K562 (cell line): ENCODE results near the gene CYP4B1. TPM values are rescaled to one million over a fixed set of nuclear protein-coding genes. Genes with fewer than 3 reads are reported as not detected.

ENCODE experiments used
- ATAC-seq: fragments of 200-7000 bp; cut with Tn5 transposase; 3 replicates; pipeline ENCODE4 v1.9.1; 2020; ENCODE audit warnings: moderate library complexity
- BruUV-seq: library from RNA; stranded (reverse); fragments of 400-500 nt; replicated peaks from 2 replicates; lab custom pipeline; 2021; lab: Mats Ljungman, UMichigan
- CTCF ChIA-PET: fragments of 300-600 bp; formaldehyde crosslinking; extraction: SDS; loops from one replicate; lab custom pipeline; 2021; ENCODE audit warnings: low intra/inter-chr PET ratio; lab: Yijun Ruan, JAX
- POLR2A ChIA-PET: fragments of 300-600, 350-650 bp; sonication (Branson Sonifier 250); formaldehyde crosslinking; extraction: SDS; loops from one replicate; lab custom pipeline; 2021; ENCODE audit warnings: antibody characterized with exemption, inconsistent platforms; lab: Yijun Ruan, JAX
- DNase-seq, 4 experiments: peaks; one replicate each; pipeline versions ENCODE4 v3.0.0 to v3.0.0-alpha.2; 2011 to 2018; ENCODE audit warnings: low spot score in 3 of 4, mixed read lengths in 3 of 4; ENCODE audit errors: extremely low read depth in 1 of 4
- FAIRE-seq: peaks from 2 replicates; lab custom pipeline; 2011; peaks lifted over from hg19 to GRCh38; lab: Jason Lieb, UNC
- H2AFZ ChIP-seq: 2 replicates; pipeline ENCODE4 v1.6.0; 2011; ENCODE audit warnings: low read depth, low read length, control low read depth, inconsistent platforms
- H3K27ac ChIP-seq: fragments of 200-600 bp; 3 replicates; pipeline ENCODE4 v1.8.0; 2011; ENCODE audit warnings: low read depth, mild to moderate bottlenecking, control low read depth, inconsistent platforms, low read length, moderate library complexity, mixed read lengths; ENCODE audit errors: extremely low read depth
- H3K27me3 ChIP-seq, 2 experiments: fragments of 300-600 bp in 1 of 2; 2 replicates in 1 of 2; 3 replicates in 1 of 2; pipeline versions ENCODE4 v1.6.0 to v1.8.0; 2011; ENCODE audit warnings: inconsistent platforms in 2 of 2, low read length in 2 of 2, mild to moderate bottlenecking in 1 of 2, mixed read lengths in 1 of 2, moderate library complexity in 1 of 2; ENCODE audit not compliant: control insufficient read depth in 2 of 2, insufficient read depth in 2 of 2
- H3K36me3 ChIP-seq: fragments of 300-600 bp; 3 replicates; pipeline ENCODE4 v1.8.0; 2011; ENCODE audit warnings: mild to moderate bottlenecking, low read length, inconsistent platforms; ENCODE audit not compliant: control insufficient read depth, insufficient read depth
- H3K4me1 ChIP-seq, 2 experiments: fragments of 200-600 bp in 1 of 2; replicated peaks in 1 of 2; 2 replicates in 1 of 2; 3 replicates in 1 of 2; pipeline versions ENCODE4 v1.5.1 to v1.8.0; 2011; ENCODE audit warnings: inconsistent platforms in 2 of 2, low read length in 2 of 2, mild to moderate bottlenecking in 1 of 2, mixed read lengths in 1 of 2, moderate library complexity in 1 of 2; ENCODE audit not compliant: control insufficient read depth in 2 of 2, insufficient read depth in 2 of 2
- H3K4me2 ChIP-seq: 2 replicates; pipeline ENCODE4 v1.6.1; 2011; ENCODE audit warnings: low read length, control low read depth, inconsistent platforms, mixed read lengths; ENCODE audit not compliant: insufficient read depth
- H3K4me3 ChIP-seq: fragments of 200-600 bp; sonication (generic), shearing (Covaris generic); 2 replicates; pipeline ENCODE4 v1.5.1; 2016; ENCODE audit warnings: control low read depth, inconsistent platforms
- H3K79me2 ChIP-seq: fragments of 200-600 bp; 3 replicates; pipeline ENCODE4 v1.8.0; 2011; ENCODE audit warnings: low read length, inconsistent platforms; ENCODE audit not compliant: control insufficient read depth, insufficient read depth
- H3K9ac ChIP-seq, 2 experiments: 2 replicates each; pipeline versions ENCODE4 v1.6.0 to v1.6.1; 2011; ENCODE audit warnings: low read depth in 2 of 2, low read length in 2 of 2, control low read depth in 1 of 2, inconsistent platforms in 1 of 2, mild to moderate bottlenecking in 1 of 2, mixed read lengths in 1 of 2; ENCODE audit not compliant: insufficient read depth in 1 of 2
- H3K9me1 ChIP-seq: one replicate; pipeline ENCODE4 v1.6.0; 2011; ENCODE audit warnings: inconsistent platforms, mild to moderate bottlenecking, low read length, moderate library complexity; ENCODE audit not compliant: control insufficient read depth, insufficient read depth
- H3K9me3 ChIP-seq: replicated peaks from 2 replicates; pipeline ENCODE4 v1.5.1; 2011; ENCODE audit warnings: low read depth, low read length, inconsistent platforms; ENCODE audit not compliant: control insufficient read depth, insufficient read depth
- H4K20me1 ChIP-seq: replicated peaks from 2 replicates; pipeline ENCODE4 v1.6.1; 2011; ENCODE audit warnings: low read length, inconsistent platforms, mixed read lengths; ENCODE audit not compliant: control insufficient read depth, insufficient read depth
- FOSL1 ChIP-seq: fragments of 200-800 bp; sonication (Bioruptor generic); conservative IDR thresholded peaks from 2 replicates; pipeline ENCODE4 v1.6.1; 2016; ENCODE audit warnings: missing genetic modification characterization, missing compliant biosample characterization
- NCOA6 ChIP-seq: fragments of 450-650 bp; IDR thresholded peaks from 2 replicates; pipeline ENCODE4 v1.6.1; 2017; ENCODE audit warnings: mild to moderate bottlenecking
- RFX1 ChIP-seq: fragments of 450-650 bp; IDR thresholded peaks from 2 replicates; pipeline ENCODE4 v1.6.1; 2016; ENCODE audit warnings: mild to moderate bottlenecking, moderate library complexity
- SMAD2 ChIP-seq: fragments of 150-350 bp; IDR thresholded peaks from 2 replicates; pipeline ENCODE4 v1.6.1; 2014; ENCODE audit warnings: low read depth, mild to moderate bottlenecking, low read length
- TAF15 ChIP-seq: fragments of 200-400 bp; formaldehyde crosslinking; IDR thresholded peaks from 2 replicates; pipeline ENCODE4 v1.6.1; 2017; ENCODE audit warnings: mild to moderate bottlenecking, low read depth, low read length, moderate library complexity
- ZFX ChIP-seq: sonication (generic); formaldehyde crosslinking; IDR thresholded peaks from 2 replicates; pipeline ENCODE4 v1.8.0; 2022; ENCODE audit warnings: mild to moderate bottlenecking, missing genetic modification reagents, moderate library complexity
- ZNF133 ChIP-seq: fragments of 250-450 bp; sonication (Bioruptor Pico); IDR thresholded peaks from 2 replicates; pipeline ENCODE4 v1.4.0; 2020; ENCODE audit warnings: mild to moderate bottlenecking
- WGBS: fragments of 100-300 bp; shearing (Covaris generic); methylation state at CpG from one replicate; pipeline ENCODE4 v1.1.6; 2016; ENCODE audit warnings: low coverage, mixed read lengths; ENCODE audit not compliant: insufficient coverage; ENCODE audit errors: missing lambda C conversion rate; 5-methylcytosine and 5-hydroxymethylcytosine counted together
- in situ Hi-C: fragments of 300-500 bp; cut with MboI; formaldehyde crosslinking; loops from 4 replicates; pipeline ENCODE4 v1.15.0; 2018; ENCODE audit warnings: inconsistent platforms, mixed read lengths
- intact Hi-C: fragments of 100-400 bp; cut with micrococcal nuclease; formaldehyde crosslinking; loops from 2 replicates; pipeline ENCODE4 v1.14.2; 2022
- polyA plus RNA-seq, 8 experiments: library from polyadenylated mRNA; depleted of rRNA in 4 of 8; stranded (reverse) in 5 of 8; unstranded in 3 of 8; fragments of >200 nt; fragmentation: Nextera tagmentation in 2 of 8; fragmentation: Illumina TruSeq in 1 of 8; extraction: Ambion mirVana in 2 of 8; extraction: Trizol in 1 of 8; gene quantifications; 2 replicates each; pipeline versions ENCODE4 v1.2.1 to v1.2.3, GENCODE V29; 2011 to 2014; ENCODE audit warnings: inconsistent platforms in 1 of 8, missing spikeins in 1 of 8
- total RNA-seq, 7 experiments: library from RNA; depleted of rRNA in 6 of 7; stranded (reverse); fragments of >200 nt in 6 of 7; fragmentation: Illumina TruSeq in 2 of 7; extraction: Trizol in 2 of 7; gene quantifications; 2 replicates each; pipeline versions ENCODE4 v1.2.1 to v1.2.3, GENCODE V29; 2011 to 2021; ENCODE audit warnings: low replicate concordance in 1 of 7
- TF ChIP-seq, protein P1 (sequence below): sonication (generic); formaldehyde crosslinking; IDR thresholded peaks from 2 replicates; pipeline ENCODE4 v1.8.0; 2023; ENCODE audit warnings: missing genetic modification reagents, mild to moderate bottlenecking, borderline replicate concordance
- TF ChIP-seq, protein P2 (sequence below): fragments of 250-450 bp; sonication (Bioruptor Pico); IDR thresholded peaks from 2 replicates; pipeline ENCODE4 v1.8.0; 2021; ENCODE audit warnings: mild to moderate bottlenecking, moderate library complexity
- TF ChIP-seq, protein P3 (sequence below): fragments of 250-450 bp; sonication (Bioruptor Pico); IDR thresholded peaks from 2 replicates; pipeline ENCODE4 v1.4.0; 2020; ENCODE audit warnings: borderline replicate concordance

The CYP4B1 gene
- total and polyA plus RNA-seq, 9 of the 15 experiments (the other 6 are each of a cell fraction or from before 2014, with no cell fraction given), result 0.69 TPM; not detected in 8

DNA sequence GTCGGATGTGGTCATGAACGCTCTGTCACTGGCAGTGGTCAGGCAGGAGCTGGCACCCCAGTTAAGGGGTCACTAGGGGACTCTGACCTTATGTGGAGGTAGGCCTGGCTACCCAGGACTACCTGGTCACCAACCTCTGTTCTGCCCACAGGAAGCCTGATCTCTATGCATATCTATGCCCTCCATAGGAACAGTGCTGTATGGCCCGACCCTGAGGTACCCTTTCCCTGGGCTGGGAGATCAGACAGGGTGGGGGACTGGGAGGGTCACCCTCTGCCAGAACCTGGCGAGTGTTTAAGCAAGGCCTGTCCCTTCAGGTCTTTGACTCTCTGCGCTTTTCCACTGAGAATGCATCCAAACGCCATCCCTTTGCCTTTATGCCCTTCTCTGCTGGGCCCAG, 19.0 kb downstream of the CYP4B1 start:
- no peaks in the 10 kb centered on the region for H3K9me3 ChIP-seq
- DNase-seq (no peak), ATAC-seq (no peak), FAIRE-seq (no peak)
- intact Hi-C loops, result no loop called here
- no peaks in the 10 kb centered on the region for H3K36me3 ChIP-seq
- ChIA-PET CTCF (no interaction called here), POLR2A (no interaction called here)
- H3K4me1 ChIP-seq, result no peaks in the 10 kb centered on the region
- no peaks in the 10 kb centered on the region; the same call in 1 of the 2 replicates for H4K20me1 ChIP-seq
- no peak overlapping the region for H3K27ac ChIP-seq
- H3K79me2 ChIP-seq, result no peaks in the 10 kb centered on the region
- 0% methylated on average over 6 of the region's 6 CpGs for WGBS
- TF ChIP-seq, protein P1, sequence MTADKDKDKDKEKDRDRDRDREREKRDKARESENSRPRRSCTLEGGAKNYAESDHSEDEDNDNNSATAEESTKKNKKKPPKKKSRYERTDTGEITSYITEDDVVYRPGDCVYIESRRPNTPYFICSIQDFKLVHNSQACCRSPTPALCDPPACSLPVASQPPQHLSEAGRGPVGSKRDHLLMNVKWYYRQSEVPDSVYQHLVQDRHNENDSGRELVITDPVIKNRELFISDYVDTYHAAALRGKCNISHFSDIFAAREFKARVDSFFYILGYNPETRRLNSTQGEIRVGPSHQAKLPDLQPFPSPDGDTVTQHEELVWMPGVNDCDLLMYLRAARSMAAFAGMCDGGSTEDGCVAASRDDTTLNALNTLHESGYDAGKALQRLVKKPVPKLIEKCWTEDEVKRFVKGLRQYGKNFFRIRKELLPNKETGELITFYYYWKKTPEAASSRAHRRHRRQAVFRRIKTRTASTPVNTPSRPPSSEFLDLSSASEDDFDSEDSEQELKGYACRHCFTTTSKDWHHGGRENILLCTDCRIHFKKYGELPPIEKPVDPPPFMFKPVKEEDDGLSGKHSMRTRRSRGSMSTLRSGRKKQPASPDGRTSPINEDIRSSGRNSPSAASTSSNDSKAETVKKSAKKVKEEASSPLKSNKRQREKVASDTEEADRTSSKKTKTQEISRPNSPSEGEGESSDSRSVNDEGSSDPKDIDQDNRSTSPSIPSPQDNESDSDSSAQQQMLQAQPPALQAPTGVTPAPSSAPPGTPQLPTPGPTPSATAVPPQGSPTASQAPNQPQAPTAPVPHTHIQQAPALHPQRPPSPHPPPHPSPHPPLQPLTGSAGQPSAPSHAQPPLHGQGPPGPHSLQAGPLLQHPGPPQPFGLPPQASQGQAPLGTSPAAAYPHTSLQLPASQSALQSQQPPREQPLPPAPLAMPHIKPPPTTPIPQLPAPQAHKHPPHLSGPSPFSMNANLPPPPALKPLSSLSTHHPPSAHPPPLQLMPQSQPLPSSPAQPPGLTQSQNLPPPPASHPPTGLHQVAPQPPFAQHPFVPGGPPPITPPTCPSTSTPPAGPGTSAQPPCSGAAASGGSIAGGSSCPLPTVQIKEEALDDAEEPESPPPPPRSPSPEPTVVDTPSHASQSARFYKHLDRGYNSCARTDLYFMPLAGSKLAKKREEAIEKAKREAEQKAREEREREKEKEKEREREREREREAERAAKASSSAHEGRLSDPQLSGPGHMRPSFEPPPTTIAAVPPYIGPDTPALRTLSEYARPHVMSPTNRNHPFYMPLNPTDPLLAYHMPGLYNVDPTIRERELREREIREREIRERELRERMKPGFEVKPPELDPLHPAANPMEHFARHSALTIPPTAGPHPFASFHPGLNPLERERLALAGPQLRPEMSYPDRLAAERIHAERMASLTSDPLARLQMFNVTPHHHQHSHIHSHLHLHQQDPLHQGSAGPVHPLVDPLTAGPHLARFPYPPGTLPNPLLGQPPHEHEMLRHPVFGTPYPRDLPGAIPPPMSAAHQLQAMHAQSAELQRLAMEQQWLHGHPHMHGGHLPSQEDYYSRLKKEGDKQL (CRISPR knock-in tag), result no peak
- TF ChIP-seq RFX1 (no peak), TAF15 (no peak), NCOA6 (no peak), ZFX (no peak), ZNF133 (CRISPR knock-in tag) (no peak), FOSL1 (tag) (no peak), SMAD2 (no peak)
- TF ChIP-seq, protein P2, sequence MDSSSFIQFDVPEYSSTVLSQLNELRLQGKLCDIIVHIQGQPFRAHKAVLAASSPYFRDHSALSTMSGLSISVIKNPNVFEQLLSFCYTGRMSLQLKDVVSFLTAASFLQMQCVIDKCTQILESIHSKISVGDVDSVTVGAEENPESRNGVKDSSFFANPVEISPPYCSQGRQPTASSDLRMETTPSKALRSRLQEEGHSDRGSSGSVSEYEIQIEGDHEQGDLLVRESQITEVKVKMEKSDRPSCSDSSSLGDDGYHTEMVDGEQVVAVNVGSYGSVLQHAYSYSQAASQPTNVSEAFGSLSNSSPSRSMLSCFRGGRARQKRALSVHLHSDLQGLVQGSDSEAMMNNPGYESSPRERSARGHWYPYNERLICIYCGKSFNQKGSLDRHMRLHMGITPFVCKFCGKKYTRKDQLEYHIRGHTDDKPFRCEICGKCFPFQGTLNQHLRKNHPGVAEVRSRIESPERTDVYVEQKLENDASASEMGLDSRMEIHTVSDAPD (CRISPR knock-in tag), result no peak
- TF ChIP-seq, protein P3, sequence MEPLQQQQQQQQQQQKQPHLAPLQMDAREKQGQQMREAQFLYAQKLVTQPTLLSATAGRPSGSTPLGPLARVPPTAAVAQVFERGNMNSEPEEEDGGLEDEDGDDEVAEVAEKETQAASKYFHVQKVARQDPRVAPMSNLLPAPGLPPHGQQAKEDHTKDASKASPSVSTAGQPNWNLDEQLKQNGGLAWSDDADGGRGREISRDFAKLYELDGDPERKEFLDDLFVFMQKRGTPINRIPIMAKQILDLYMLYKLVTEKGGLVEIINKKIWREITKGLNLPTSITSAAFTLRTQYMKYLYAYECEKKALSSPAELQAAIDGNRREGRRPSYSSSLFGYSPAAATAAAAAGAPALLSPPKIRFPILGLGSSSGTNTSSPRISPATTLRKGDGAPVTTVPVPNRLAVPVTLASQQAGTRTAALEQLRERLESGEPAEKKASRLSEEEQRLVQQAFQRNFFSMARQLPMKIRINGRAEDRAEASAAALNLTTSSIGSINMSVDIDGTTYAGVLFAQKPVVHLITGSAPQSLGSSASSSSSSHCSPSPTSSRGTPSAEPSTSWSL, result no peak
- BruUV-seq, result no TSS peak
- H3K27me3 ChIP-seq, result peaks cover 2 to 13% of the 10 kb centered on the region in 2 experiments; a peak in 4 of 5 replicates
- H3K4me2 ChIP-seq, result no peak overlapping the region
- H3K4me3 ChIP-seq, result no peak overlapping the region
- H3K9ac ChIP-seq, result no peak overlapping the region
- in situ Hi-C loops, result no loop called here
- no peak overlapping the region for H2AFZ ChIP-seq
- no peaks in the 10 kb centered on the region for H3K9me1 ChIP-seq
